Sigmoid colon (tissue), 7 donors: ENCODE data around the gene MXD4. TPM values are rescaled to one million over a fixed set of nuclear protein-coding genes. Genes with fewer than 3 reads are reported as not detected.

Experiments used
- DNase-seq: peaks from one replicate; pipeline ENCODE4 v3.0.0-alpha.2; 2019
- H3K27ac ChIP-seq, 4 donors: fragments of 200-600 bp; sonication (generic); one replicate each; pipeline ENCODE4 v1.5.1; 2016 to 2019; ENCODE audit warnings: mild to moderate bottlenecking in 1 of 4
- H3K27me3 ChIP-seq, 3 donors: fragments of 200-600 bp; sonication (generic); one replicate each; pipeline ENCODE4 v1.5.1; 2019; ENCODE audit warnings: mild to moderate bottlenecking in 1 of 3
- H3K36me3 ChIP-seq, 4 donors: fragments of 200-600 bp; sonication (generic); one replicate each; pipeline ENCODE4 v1.5.1; 2016 to 2019
- H3K4me1 ChIP-seq, 4 donors: fragments of 200-600 bp; sonication (generic); one replicate each; pipeline ENCODE4 v1.5.1; 2017 to 2019
- H3K4me3 ChIP-seq, 4 donors: fragments of 200-600 bp; sonication (generic); one replicate each; pipeline ENCODE4 v1.5.1; 2017 to 2019; ENCODE audit warnings: mild to moderate bottlenecking in 2 of 4, moderate library complexity in 1 of 4
- H3K9me3 ChIP-seq, 4 donors: fragments of 200-600 bp in 3 of 4; sonication (generic) in 3 of 4; one replicate each; pipeline versions ENCODE4 v1.5.1 to v1.6.1; 2013 to 2019
- CTCF ChIP-seq, 4 experiments: fragments of 450-650 bp in 3 of 4; fragments of 200-600 bp in 1 of 4; IDR thresholded peaks; one replicate each; pipeline ENCODE4 v1.5.1; 2016 to 2019; ENCODE audit warnings: antibody characterized with exemption in 4 of 4, mild to moderate bottlenecking in 3 of 4, moderate library complexity in 2 of 4
- EP300 ChIP-seq, 4 donors: sonication (generic); formaldehyde crosslinking; IDR thresholded peaks; one replicate each; pipeline ENCODE4 v1.6.1; 2017; ENCODE audit warnings: antibody characterized with exemption in 4 of 4
- POLR2A ChIP-seq, 2 donors: fragments of 450-650 bp; IDR thresholded peaks; one replicate each; pipeline ENCODE4 v1.6.1; 2016; ENCODE audit warnings: antibody characterized with exemption in 2 of 2, mild to moderate bottlenecking in 2 of 2, moderate library complexity in 2 of 2
- POLR2AphosphoS5 ChIP-seq, 4 donors: sonication (generic); formaldehyde crosslinking; IDR thresholded peaks; one replicate each; pipeline ENCODE4 v1.6.1; 2017; ENCODE audit warnings: antibody characterized with exemption in 4 of 4
- WGBS, 2 donors: extraction: QIAGEN DNeasy Blood & Tissue Kit; methylation state at CpG; one replicate each; pipeline ENCODE4 v1.1.7; 2013; 5-methylcytosine and 5-hydroxymethylcytosine counted together
- intact Hi-C: fragments of 100-400 bp; cut with DNase I; formaldehyde crosslinking; loops from one replicate; pipeline ENCODE4 v1.15.1; 2023
- polyA plus RNA-seq, 3 donors: library from polyadenylated mRNA; stranded (reverse); fragments of 200-250 nt; gene quantifications; one replicate each; pipeline ENCODE4 v1.2.3, GENCODE V29; 2013
- total RNA-seq, 4 donors: library from RNA; depleted of rRNA; stranded (reverse); fragments of >200 nt; gene quantifications; one replicate each; pipeline ENCODE4 v1.1.0, GENCODE V29; 2016
- donor health status: healthy with polysubstance abuse.
- donor health status: Bipolar disorder and iron deficiency.
- donor health status: healthy.

The MXD4 gene
- total and polyA plus RNA-seq, 7 donors, result 25.0 to 62.0 (median 36.4) TPM

- 83 to 85% methylated on average over 19 of the region's 19 CpGs for WGBS, 2 donors
- TF ChIP-seq POLR2A (IDR thresholded peaks at IDR 0.05) (no peak), POLR2AphosphoS5 (IDR thresholded peaks at IDR 0.05) (peak in 1 of 4 donors; percentile 63), CTCF (IDR thresholded peaks at IDR 0.05) (no peak), EP300 (IDR thresholded peaks at IDR 0.05) (no peak)
- Histone ChIP-seq H3K9me3 (peaks cover 0 to 7% (median 0%) of the 10 kb centered on the region in 4 donors), H3K4me1 (peaks cover 0 to 14% (median 5%) of the 10 kb centered on the region in 4 donors), H3K27ac (peak overlapping the region in 2 of 4 donors; percentile 69 to 71), H3K27me3 (no peaks in the 10 kb centered on the region), H3K36me3 (no peaks in the 10 kb centered on the region), H3K4me3 (no peak overlapping the region)
- intact Hi-C loops, result no loop called here
- DNase-seq, result peak; percentile 73
Measured at GRCh38 chr4:2301806-2302205, 39.9 kb upstream of the MXD4 start.

GRCh38 chr4:2301225-2301642 lies 39.3 kb upstream of the MXD4 start:
- Histone ChIP-seq H3K4me1 (peaks cover 0 to 14% (median 5%) of the 10 kb centered on the region in 4 donors), H3K27me3 (no peaks in the 10 kb centered on the region), H3K27ac (peak overlapping the region in 2 of 4 donors; percentile 69 to 71), H3K9me3 (peaks cover 0 to 7% (median 0%) of the 10 kb centered on the region in 4 donors), H3K36me3 (no peaks in the 10 kb centered on the region), H3K4me3 (no peak overlapping the region)
- TF ChIP-seq CTCF (IDR thresholded peaks at IDR 0.05), result no peak
- TF ChIP-seq POLR2AphosphoS5 (IDR thresholded peaks at IDR 0.05), result no peak
- no peak for TF ChIP-seq EP300 (IDR thresholded peaks at IDR 0.05)
- TF ChIP-seq POLR2A (IDR thresholded peaks at IDR 0.05), result no peak
- DNase-seq, result no peak
- WGBS, 2 donors, result 90 to 91% methylated on average over 14 of the region's 14 CpGs
- intact Hi-C loops, result no loop called here

GRCh38 chr4:2300431-2301224 lies 38.7 kb upstream of the MXD4 start:
- Histone ChIP-seq H3K9me3 (peaks cover 0 to 7% (median 0%) of the 10 kb centered on the region in 4 donors), H3K4me1 (peaks cover 0 to 14% (median 5%) of the 10 kb centered on the region in 4 donors), H3K36me3 (no peaks in the 10 kb centered on the region), H3K27ac (peak overlapping the region in 1 of 4 donors; percentile 69), H3K4me3 (no peak overlapping the region), H3K27me3 (no peaks in the 10 kb centered on the region)
- no peak for TF ChIP-seq CTCF (IDR thresholded peaks at IDR 0.05)
- no peak for TF ChIP-seq POLR2AphosphoS5 (IDR thresholded peaks at IDR 0.05)
- no peak for TF ChIP-seq POLR2A (IDR thresholded peaks at IDR 0.05)
- no peak for TF ChIP-seq EP300 (IDR thresholded peaks at IDR 0.05)
- intact Hi-C loops, result no loop called here
- no peak for DNase-seq
- WGBS, 2 donors, result 78 to 91% methylated on average over 37 of the region's 37 CpGs

GRCh38 chr4:2299794-2300193 lies 37.9 kb upstream of the MXD4 start:
- WGBS, 2 donors, result 92 to 94% methylated on average over 2 of the region's 2 CpGs
- Histone ChIP-seq H3K4me3 (no peak overlapping the region), H3K4me1 (peaks cover 0 to 14% (median 5%) of the 10 kb centered on the region in 4 donors), H3K27ac (no peak overlapping the region), H3K36me3 (no peaks in the 10 kb centered on the region), H3K27me3 (no peaks in the 10 kb centered on the region), H3K9me3 (peaks cover 0 to 7% (median 0%) of the 10 kb centered on the region in 4 donors)
- TF ChIP-seq CTCF (IDR thresholded peaks at IDR 0.05), result no peak
- no peak for TF ChIP-seq POLR2A (IDR thresholded peaks at IDR 0.05)
- no peak for TF ChIP-seq EP300 (IDR thresholded peaks at IDR 0.05)
- no peak for TF ChIP-seq POLR2AphosphoS5 (IDR thresholded peaks at IDR 0.05)
- no peak for DNase-seq
- intact Hi-C loops, result no loop called here
